ENCODE results near the gene LCN15. TPM values are rescaled to one million over a fixed set of nuclear protein-coding genes. Genes with fewer than 3 reads are reported as not detected.
"Not testable (repeated sequence)": the region's sequence is repeated elsewhere in the genome, so short reads cannot be mapped to it uniquely, and the experiment has no call there.

The LCN15 gene
- total RNA-seq, 4 donors from 2014 or later = not detected

GRCh38 chr9:136763649-136764035 lies 676 bp downstream of the LCN15 start:
- Histone ChIP-seq H3K4me1 (peaks cover 0 to 16% (median 0%) of the 10 kb centered on the region in 3 donors), H3K27me3 (peaks cover 0 to 92% (median 5%) of the 10 kb centered on the region in 4 donors), H3K27ac (no peak overlapping the region), H3K36me3 (no peaks in the 10 kb centered on the region), H3K9me3 (no peaks in the 10 kb centered on the region), H3K4me3 (no peak overlapping the region)
- intact Hi-C loops (cut with DNase I) = no loop called here
- TF ChIP-seq POLR2A (IDR thresholded peaks at IDR 0.05) (no peak), CTCF (IDR thresholded peaks at IDR 0.05) (no peak)
- WGBS, 2 donors = no CpG with 5 or more reads among the region's 14 CpGs
- no peak for DNase-seq

GRCh38 chr9:136762915-136763648 lies 1.2 kb downstream of the LCN15 start:
- 26% methylated on average over 5 to 13 of the region's 37 CpGs for WGBS, 2 donors
- TF ChIP-seq CTCF (IDR thresholded peaks at IDR 0.05) (no peak), POLR2A (IDR thresholded peaks at IDR 0.05) (no peak)
- Histone ChIP-seq H3K36me3 (no peaks in the 10 kb centered on the region), H3K27me3 (peaks cover 0 to 90% (median 5%) of the 10 kb centered on the region in 4 donors), H3K9me3 (no peaks in the 10 kb centered on the region), H3K4me3 (no peak overlapping the region), H3K4me1 (peaks cover 0 to 16% (median 0%) of the 10 kb centered on the region in 3 donors), H3K27ac (no peak overlapping the region)
- DNase-seq = no peak
- intact Hi-C loops (cut with DNase I) = no loop called here

GRCh38 chr9:136762221-136762691 lies 2.1 kb downstream of the LCN15 start:
- WGBS, 2 donors = 85% methylated on average over 9 of the region's 17 CpGs; no CpG with 5 or more reads in 1 of the 2 donors
- intact Hi-C loops (cut with DNase I) = no loop called here

GRCh38 chr9:136761545-136761981 lies 2.8 kb downstream of the LCN15 start:
- TF ChIP-seq POLR2A (IDR thresholded peaks at IDR 0.05) (no peak), CTCF (IDR thresholded peaks at IDR 0.05) (no peak)
- Histone ChIP-seq H3K27ac (no peak overlapping the region), H3K9me3 (peaks cover 0 to under 1% (median 0%) of the 10 kb centered on the region in 3 donors), H3K4me3 (no peak overlapping the region), H3K4me1 (peaks cover 0 to 16% (median 0%) of the 10 kb centered on the region in 3 donors), H3K36me3 (no peaks in the 10 kb centered on the region), H3K27me3 (peaks cover 0 to 87% (median 5%) of the 10 kb centered on the region in 4 donors)
- no peak for DNase-seq
- 79 to 80% methylated on average over 1 to 8 of the region's 13 CpGs for WGBS, 2 donors
- intact Hi-C loops (cut with DNase I) = no loop called here

More at GRCh38 chr9:136762221-136762691, 2.1 kb downstream of the LCN15 start:
- Histone ChIP-seq H3K27ac (no peak overlapping the region), H3K4me1 (peaks cover 0 to 16% (median 0%) of the 10 kb centered on the region in 3 donors), H3K4me3 (no peak overlapping the region), H3K36me3 (no peaks in the 10 kb centered on the region), H3K27me3 (peaks cover 0 to 90% (median 5%) of the 10 kb centered on the region in 4 donors), H3K9me3 (no peaks in the 10 kb centered on the region)
- DNase-seq = no peak
- no peak for TF ChIP-seq POLR2A (IDR thresholded peaks at IDR 0.05)
- TF ChIP-seq CTCF (IDR thresholded peaks at IDR 0.05) = no peak

GRCh38 chr9:136760834-136761544 lies 3.3 kb downstream of the LCN15 start:
- DNase-seq; H3K4me3 ChIP-seq; intact Hi-C loops (cut with DNase I); H3K27ac ChIP-seq; H3K9me3 ChIP-seq; H3K36me3 ChIP-seq: not testable (repeated sequence)
- peak in 4 of 6 experiments; percentile 12 to 54 (median 25) for TF ChIP-seq CTCF (IDR thresholded peaks at IDR 0.05)
- peaks cover 0 to 16% (median 0%) of the 10 kb centered on the region in 3 donors for H3K4me1 ChIP-seq
- WGBS, 2 donors = 40 to 42% methylated on average over 16 to 18 of the region's 22 CpGs
- peaks cover 0 to 85% (median 5%) of the 10 kb centered on the region in 4 donors for H3K27me3 ChIP-seq
